Measurements from ENCODE around the gene PLPPR5. TPM values are rescaled to one million over a fixed set of nuclear protein-coding genes. Genes with fewer than 3 reads are reported as not detected.
A peak's percentile ranks its signal among the peaks of the same experiment; 100 is the strongest.
"Not testable (repeated sequence)": the region's sequence is repeated elsewhere in the genome, so short reads cannot be mapped to it uniquely, and the experiment has no call there.

PLPPR5 gene, protein sequence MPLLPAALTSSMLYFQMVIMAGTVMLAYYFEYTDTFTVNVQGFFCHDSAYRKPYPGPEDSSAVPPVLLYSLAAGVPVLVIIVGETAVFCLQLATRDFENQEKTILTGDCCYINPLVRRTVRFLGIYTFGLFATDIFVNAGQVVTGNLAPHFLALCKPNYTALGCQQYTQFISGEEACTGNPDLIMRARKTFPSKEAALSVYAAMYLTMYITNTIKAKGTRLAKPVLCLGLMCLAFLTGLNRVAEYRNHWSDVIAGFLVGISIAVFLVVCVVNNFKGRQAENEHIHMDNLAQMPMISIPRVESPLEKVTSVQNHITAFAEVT
- 2.2 TPM for polyA plus RNA-seq (2013, experiment 1 of 2)
- 2.5 TPM for polyA plus RNA-seq (2013, experiment 2 of 2)

DNA sequence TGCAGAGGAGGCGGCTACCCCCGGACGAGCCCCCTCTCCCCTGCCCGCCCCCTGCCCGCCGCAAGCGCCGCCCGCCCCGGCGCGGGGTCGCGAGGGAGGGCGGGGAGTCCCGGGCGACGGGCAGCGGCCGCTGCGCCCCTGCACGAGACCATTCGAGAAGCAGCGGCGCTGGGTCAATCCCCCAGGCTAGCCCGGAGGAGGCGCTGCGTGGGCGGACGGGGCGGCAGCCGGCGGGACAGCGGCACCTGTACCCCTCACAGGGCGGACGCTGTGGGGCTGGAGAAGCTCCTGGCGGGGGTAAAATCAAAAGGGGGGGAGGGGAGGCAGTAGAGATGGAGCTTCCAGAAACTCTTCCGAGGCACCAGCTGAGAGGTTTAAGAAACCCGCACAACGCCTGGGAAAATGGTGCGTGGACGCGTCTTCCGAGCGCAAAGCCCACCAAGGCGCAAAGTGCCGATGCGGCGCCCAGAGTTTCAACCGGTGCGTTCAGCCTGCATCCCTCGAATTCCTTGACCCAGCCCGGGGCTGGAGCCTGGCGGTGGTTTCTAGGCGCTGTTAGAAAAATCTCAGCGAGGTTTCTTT lies at the start of gene PLPPR5:
Gene PLPPR5 (minus strand): TSS at position 1 of the 582 bp plus-strand sequence. CDS start 190 bp downstream, outside the sequence.
- Histone ChIP-seq H3K4me1 (ENCODE audit: control insufficient read depth, low read depth, low read length) (no peaks in the 10 kb centered on the region), H4K5ac (ENCODE audit: low read length) (no peak within 1 kb of the TSS), H3K79me1 (ENCODE audit: low read length) (no peaks in the 10 kb centered on the region), H4K8ac (ENCODE audit: low read depth, low read length) (no peak within 1 kb of the TSS), H2BK120ac (ENCODE audit: low read depth, low read length) (no peak within 1 kb of the TSS), H3K23ac (ENCODE audit: low read length) (no peak within 1 kb of the TSS), H3K27me3 (ENCODE audit: insufficient read depth, low read length, poor library complexity) (no peaks in the 10 kb centered on the region), H3K9ac (ENCODE audit: low read length) (peak within 1 kb of the TSS; percentile 66), H2AK5ac (ENCODE audit: low read length) (no peak within 1 kb of the TSS), H3K36me3 (ENCODE audit: control insufficient read depth, insufficient read depth, low read length) (no peaks in the 10 kb centered on the region), H3K56ac (ENCODE audit: low read length) (peak within 1 kb of the TSS; percentile 87), H3K4ac (ENCODE audit: low read depth, low read length) (no peak within 1 kb of the TSS), H3K79me2 (ENCODE audit: control insufficient read depth, insufficient read depth, low read length) (no peaks in the 10 kb centered on the region), H3K4me2 (ENCODE audit: low read length) (peak within 1 kb of the TSS; percentile 77), H3K4me3 (ENCODE audit: low read length) (peak within 1 kb of the TSS; percentile 57), H3K27ac (ENCODE audit: low read depth, low read length) (no peak within 1 kb of the TSS), H3K18ac (ENCODE audit: low read length) (peak within 1 kb of the TSS; percentile 15), H2BK15ac (replicated peaks; ENCODE audit: low read depth) (no peak within 1 kb of the TSS), H2BK5ac (ENCODE audit: low read length) (no peak within 1 kb of the TSS)
- peak; percentile 60 for DNase-seq
- no CpG with 5 or more reads among the region's 56 CpGs for WGBS (ENCODE audit: extremely low coverage, insufficient coverage, low lambda C conversion rate)

DNA sequence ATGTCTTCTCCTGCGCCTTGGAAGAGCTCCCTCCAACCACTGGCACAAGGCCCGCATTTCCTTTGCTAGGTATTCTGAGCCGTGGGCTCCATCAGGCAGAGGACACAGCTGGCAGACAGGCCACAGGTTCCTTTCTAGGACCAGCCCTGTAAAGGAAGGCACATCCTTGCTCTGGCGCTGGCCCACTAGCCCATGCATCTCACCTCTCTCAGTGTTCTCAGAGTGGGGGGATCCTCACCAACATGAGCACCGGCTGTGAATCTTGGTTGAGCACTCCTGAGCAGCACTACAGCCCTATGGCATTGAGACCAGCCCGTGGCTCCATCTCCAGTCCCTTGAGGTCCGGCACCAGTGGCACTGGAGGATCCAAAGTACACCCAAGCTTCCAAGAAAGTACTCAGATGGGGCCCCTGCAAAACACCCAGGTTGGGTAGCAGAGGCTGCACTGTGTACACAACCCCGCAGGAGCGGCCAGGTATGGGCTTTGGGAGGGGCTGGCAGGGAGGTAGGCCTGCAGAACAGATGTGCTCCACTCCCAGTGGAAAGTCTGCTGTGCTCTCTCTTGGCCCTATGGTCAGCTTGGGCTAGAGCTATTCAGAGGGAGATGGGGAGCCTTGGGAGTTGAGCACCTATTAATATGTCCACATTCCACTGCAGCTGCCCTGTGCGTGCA lies 47.1 kb upstream of the PLPPR5 start:
- H3K4ac ChIP-seq (ENCODE audit: low read depth, low read length) = no peak overlapping the region
- H4K5ac ChIP-seq (ENCODE audit: low read length) = no peak overlapping the region
- no peak overlapping the region for H3K4me2 ChIP-seq (ENCODE audit: low read length)
- H3K4me1 ChIP-seq (ENCODE audit: control insufficient read depth, low read depth, low read length) = no peaks in the 10 kb centered on the region
- no CpG with 5 or more reads among the region's 10 CpGs for WGBS (ENCODE audit: extremely low coverage, insufficient coverage, low lambda C conversion rate)
- no peak overlapping the region for H3K27ac ChIP-seq (ENCODE audit: low read depth, low read length)
- no peak overlapping the region for H2BK15ac ChIP-seq (replicated peaks; ENCODE audit: low read depth)
- H3K79me2 ChIP-seq (ENCODE audit: control insufficient read depth, insufficient read depth, low read length) = no peaks in the 10 kb centered on the region
- H3K18ac ChIP-seq (ENCODE audit: low read length) = no peak overlapping the region
- no peak overlapping the region for H3K9ac ChIP-seq (ENCODE audit: low read length)
- no peaks in the 10 kb centered on the region for H3K36me3 ChIP-seq (ENCODE audit: control insufficient read depth, insufficient read depth, low read length)
- no peak overlapping the region for H2AK5ac ChIP-seq (ENCODE audit: low read length)
- H4K8ac ChIP-seq (ENCODE audit: low read depth, low read length) = no peak overlapping the region
- H3K27me3 ChIP-seq (ENCODE audit: insufficient read depth, low read length, poor library complexity) = no peaks in the 10 kb centered on the region
- no peaks in the 10 kb centered on the region for H3K79me1 ChIP-seq (ENCODE audit: low read length)
- no peak overlapping the region for H2BK5ac ChIP-seq (ENCODE audit: low read length)
- H3K23ac ChIP-seq (ENCODE audit: low read length) = no peak overlapping the region
- H2BK120ac ChIP-seq (ENCODE audit: low read depth, low read length) = no peak overlapping the region
- no peak overlapping the region for H3K4me3 ChIP-seq (ENCODE audit: low read length)
- DNase-seq = no peak
- no peak overlapping the region for H3K56ac ChIP-seq (ENCODE audit: low read length)

DNA sequence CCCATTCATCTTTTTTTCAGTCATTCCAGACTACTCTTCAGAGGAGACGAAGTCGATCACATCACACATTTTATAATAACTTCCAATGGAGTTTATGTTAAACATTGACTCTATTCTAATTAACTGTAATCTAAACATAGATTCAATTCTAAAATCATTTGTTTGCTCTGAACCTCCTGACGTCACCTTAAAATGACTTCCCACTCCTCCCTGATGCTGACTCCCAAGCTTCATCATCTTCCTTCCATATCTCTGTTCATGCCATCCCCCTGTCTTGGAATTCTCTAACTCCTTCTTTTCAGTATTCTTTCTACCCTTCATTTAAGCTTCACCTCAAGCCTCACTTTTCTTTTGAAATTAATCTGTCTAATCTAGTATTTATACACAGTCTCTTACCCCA lies 45.1 kb upstream of the PLPPR5 start:
- no peak overlapping the region for H3K4me3 ChIP-seq (ENCODE audit: low read length)
- no peak overlapping the region for H2BK5ac ChIP-seq (ENCODE audit: low read length)
- H3K79me1 ChIP-seq (ENCODE audit: low read length) = no peaks in the 10 kb centered on the region
- H3K4me2 ChIP-seq (ENCODE audit: low read length) = no peak overlapping the region
- no CpG with 5 or more reads among the region's 3 CpGs for WGBS (ENCODE audit: extremely low coverage, insufficient coverage, low lambda C conversion rate)
- no peak overlapping the region for H3K4ac ChIP-seq (ENCODE audit: low read depth, low read length)
- no peaks in the 10 kb centered on the region for H3K4me1 ChIP-seq (ENCODE audit: control insufficient read depth, low read depth, low read length)
- H3K23ac ChIP-seq (ENCODE audit: low read length) = no peak overlapping the region
- H4K8ac ChIP-seq (ENCODE audit: low read depth, low read length) = no peak overlapping the region
- H2BK120ac ChIP-seq (ENCODE audit: low read depth, low read length) = no peak overlapping the region
- H3K27ac ChIP-seq (ENCODE audit: low read depth, low read length) = no peak overlapping the region
- DNase-seq = no peak
- no peaks in the 10 kb centered on the region for H3K27me3 ChIP-seq (ENCODE audit: insufficient read depth, low read length, poor library complexity)
- no peak overlapping the region for H2AK5ac ChIP-seq (ENCODE audit: low read length)
- H3K79me2 ChIP-seq (ENCODE audit: control insufficient read depth, insufficient read depth, low read length) = no peaks in the 10 kb centered on the region
- no peak overlapping the region for H4K5ac ChIP-seq (ENCODE audit: low read length)
- H3K18ac ChIP-seq (ENCODE audit: low read length) = no peak overlapping the region
- H2BK15ac ChIP-seq (replicated peaks; ENCODE audit: low read depth) = no peak overlapping the region
- H3K9ac ChIP-seq (ENCODE audit: low read length) = no peak overlapping the region
- H3K56ac ChIP-seq (ENCODE audit: low read length) = no peak overlapping the region
- H3K36me3 ChIP-seq (ENCODE audit: control insufficient read depth, insufficient read depth, low read length) = no peaks in the 10 kb centered on the region

DNA sequence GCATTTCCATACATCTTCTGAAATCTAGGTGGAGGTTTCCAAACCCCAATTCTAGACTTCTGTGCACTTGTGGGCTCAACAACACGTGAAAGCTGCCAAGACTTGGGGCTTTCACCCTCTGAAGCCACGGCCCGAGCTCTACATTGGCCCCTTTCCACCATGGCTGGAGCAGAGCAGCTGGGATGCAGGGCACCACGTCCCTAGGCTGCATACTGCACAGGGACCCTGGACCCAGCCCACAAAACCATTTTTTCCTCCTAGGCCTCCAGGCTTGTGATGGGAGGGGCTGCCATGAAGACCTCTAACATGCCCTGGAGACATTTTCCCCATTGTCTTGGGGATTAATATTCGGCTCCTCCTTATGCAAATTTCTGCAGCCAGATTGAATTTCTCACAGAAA lies 32.1 kb upstream of the PLPPR5 start:
- H4K5ac ChIP-seq (ENCODE audit: low read length); H3K56ac ChIP-seq (ENCODE audit: low read length); H3K4me1 ChIP-seq (ENCODE audit: control insufficient read depth, low read depth, low read length); H3K4ac ChIP-seq (ENCODE audit: low read depth, low read length); DNase-seq; H3K36me3 ChIP-seq (ENCODE audit: control insufficient read depth, insufficient read depth, low read length); H3K9ac ChIP-seq (ENCODE audit: low read length); H3K27me3 ChIP-seq (ENCODE audit: insufficient read depth, low read length, poor library complexity); H2BK5ac ChIP-seq (ENCODE audit: low read length); H3K4me3 ChIP-seq (ENCODE audit: low read length); H2BK15ac ChIP-seq (replicated peaks; ENCODE audit: low read depth); H3K23ac ChIP-seq (ENCODE audit: low read length); H3K79me2 ChIP-seq (ENCODE audit: control insufficient read depth, insufficient read depth, low read length); H3K79me1 ChIP-seq (ENCODE audit: low read length); H2BK120ac ChIP-seq (ENCODE audit: low read depth, low read length); H3K4me2 ChIP-seq (ENCODE audit: low read length); H3K27ac ChIP-seq (ENCODE audit: low read depth, low read length); H4K8ac ChIP-seq (ENCODE audit: low read depth, low read length); H3K18ac ChIP-seq (ENCODE audit: low read length); H2AK5ac ChIP-seq (ENCODE audit: low read length): not testable (repeated sequence)
- WGBS (ENCODE audit: extremely low coverage, insufficient coverage, low lambda C conversion rate) = no CpG with 5 or more reads among the region's 5 CpGs

DNA sequence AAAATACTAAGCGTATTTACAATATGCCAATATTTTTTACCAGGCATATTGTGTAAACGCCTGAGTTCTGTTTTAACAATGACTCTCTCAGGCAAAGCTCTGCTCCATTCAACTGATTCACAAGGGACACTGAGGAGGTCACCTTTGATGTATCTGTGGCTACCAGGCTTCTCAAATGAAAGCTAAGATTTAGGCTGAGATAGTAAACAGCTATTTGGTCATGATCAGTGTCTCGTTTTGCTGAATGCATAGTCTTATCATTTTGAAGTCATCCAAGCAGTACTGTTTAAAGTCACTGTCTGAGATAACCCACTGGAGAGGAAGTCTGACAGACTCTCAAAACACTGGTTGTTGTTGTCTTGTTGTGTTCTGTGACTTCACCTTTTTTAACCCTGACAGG lies 13.7 kb upstream of the PLPPR5 start:
- H3K4me3 ChIP-seq (ENCODE audit: low read length) = no peak overlapping the region
- H3K56ac ChIP-seq (ENCODE audit: low read length) = no peak overlapping the region
- no peak overlapping the region for H3K27ac ChIP-seq (ENCODE audit: low read depth, low read length)
- H3K4me2 ChIP-seq (ENCODE audit: low read length) = no peak overlapping the region
- H3K18ac ChIP-seq (ENCODE audit: low read length) = no peak overlapping the region
- no peaks in the 10 kb centered on the region for H3K27me3 ChIP-seq (ENCODE audit: insufficient read depth, low read length, poor library complexity)
- H2BK120ac ChIP-seq (ENCODE audit: low read depth, low read length) = no peak overlapping the region
- no peaks in the 10 kb centered on the region for H3K79me1 ChIP-seq (ENCODE audit: low read length)
- no peak overlapping the region for H3K9ac ChIP-seq (ENCODE audit: low read length)
- H2AK5ac ChIP-seq (ENCODE audit: low read length) = no peak overlapping the region
- no peak overlapping the region for H4K8ac ChIP-seq (ENCODE audit: low read depth, low read length)
- H2BK15ac ChIP-seq (replicated peaks; ENCODE audit: low read depth) = no peak overlapping the region
- H3K79me2 ChIP-seq (ENCODE audit: control insufficient read depth, insufficient read depth, low read length) = no peaks in the 10 kb centered on the region
- no peak overlapping the region for H3K23ac ChIP-seq (ENCODE audit: low read length)
- no peaks in the 10 kb centered on the region for H3K36me3 ChIP-seq (ENCODE audit: control insufficient read depth, insufficient read depth, low read length)
- H3K4me1 ChIP-seq (ENCODE audit: control insufficient read depth, low read depth, low read length) = no peaks in the 10 kb centered on the region
- H3K4ac ChIP-seq (ENCODE audit: low read depth, low read length) = no peak overlapping the region
- peak; percentile 59 for DNase-seq
- no peak overlapping the region for H4K5ac ChIP-seq (ENCODE audit: low read length)
- no peak overlapping the region for H2BK5ac ChIP-seq (ENCODE audit: low read length)
- WGBS (ENCODE audit: extremely low coverage, insufficient coverage, low lambda C conversion rate) = no CpG with 5 or more reads among the region's 3 CpGs
